HEK293 (cell line): ENCODE measurements around the gene COX7A2L.

ENCODE experiments used
- CTCF ChIA-PET: fragments of 350-600 bp; formaldehyde crosslinking; extraction: SDS; loops from one replicate; lab custom pipeline; 2021; ENCODE audit warnings: antibody characterized with exemption; lab: Yijun Ruan, JAX
- POLR2A ChIA-PET: fragments of 300-600 bp; formaldehyde crosslinking; extraction: SDS; loops from one replicate; lab custom pipeline; 2020; ENCODE audit warnings: antibody characterized with exemption, inconsistent platforms; lab: Yijun Ruan, JAX
- H3K27ac ChIP-seq: fragments of 200-500 bp; sonication (Bioruptor generic); 2 replicates; pipeline ENCODE4 v1.5.1; 2014; ENCODE audit warnings: low read depth, low read length, control low read depth, inconsistent platforms; ENCODE audit errors: extremely low read depth
- H3K36me3 ChIP-seq, 2 experiments: fragments of 200-500 bp in 1 of 2; sonication (Bioruptor generic) in 1 of 2; 1 replicate in 1 of 2; 2 replicates in 1 of 2; pipeline ENCODE4 v1.5.1; 2014 to 2017; ENCODE audit warnings: inconsistent platforms in 2 of 2, low read length in 2 of 2; ENCODE audit not compliant: control insufficient read depth in 2 of 2, insufficient read depth in 1 of 2
- H3K4me1 ChIP-seq: fragments of 200-500 bp; sonication (Bioruptor generic); 2 replicates; pipeline ENCODE4 v1.5.1; 2014; ENCODE audit warnings: mild to moderate bottlenecking, low read length, inconsistent platforms; ENCODE audit not compliant: control insufficient read depth, insufficient read depth
- H3K4me3 ChIP-seq: 2 replicates; pipeline ENCODE4 v1.5.1; 2011; ENCODE audit warnings: low read depth, mild to moderate bottlenecking, control low read depth, low read length, moderate library complexity
- H3K9me3 ChIP-seq: fragments of 200-500 bp; sonication (Bioruptor generic); 2 replicates; pipeline ENCODE4 v1.5.1; 2014; ENCODE audit warnings: low read depth, low read length, inconsistent platforms; ENCODE audit not compliant: control insufficient read depth, insufficient read depth
- MZF1 ChIP-seq: fragments of 450-650 bp; formaldehyde crosslinking; IDR thresholded peaks from 2 replicates; pipeline ENCODE4 v1.5.1; 2017; ENCODE audit warnings: missing biosample characterization, missing genetic modification characterization, borderline replicate concordance
- OSR2 ChIP-seq: fragments of 450-650 bp; formaldehyde crosslinking; IDR thresholded peaks from 2 replicates; pipeline ENCODE4 v1.5.1; 2016; ENCODE audit warnings: missing biosample characterization, missing genetic modification characterization
- ZBTB20 ChIP-seq: fragments of 450-650 bp; formaldehyde crosslinking; IDR thresholded peaks from 2 replicates; pipeline ENCODE4 v1.5.1; 2016; ENCODE audit warnings: missing biosample characterization, missing genetic modification characterization
- ZNF121 ChIP-seq: fragments of 450-650 bp; formaldehyde crosslinking; IDR thresholded peaks from 2 replicates; pipeline ENCODE4 v1.5.1; 2016; ENCODE audit warnings: missing biosample characterization, missing genetic modification characterization
- ZNF600 ChIP-seq: fragments of 450-650 bp; formaldehyde crosslinking; IDR thresholded peaks from 2 replicates; pipeline ENCODE4 v1.5.1; 2016; ENCODE audit warnings: missing biosample characterization, missing genetic modification characterization
- ZNF660 ChIP-seq: fragments of 450-650 bp; IDR thresholded peaks from 2 replicates; pipeline ENCODE4 v1.5.1; 2018; ENCODE audit warnings: missing biosample characterization, mild to moderate bottlenecking, missing genetic modification characterization
- ZSCAN16 ChIP-seq: fragments of 450-650 bp; formaldehyde crosslinking; IDR thresholded peaks from 2 replicates; pipeline ENCODE4 v1.5.1; 2016; ENCODE audit warnings: missing biosample characterization, missing genetic modification characterization
- TF ChIP-seq, protein P1 (sequence below): fragments of 450-650 bp; formaldehyde crosslinking; IDR thresholded peaks from 2 replicates; pipeline ENCODE4 v1.5.1; 2016; ENCODE audit warnings: missing biosample characterization, missing genetic modification characterization
- TF ChIP-seq, protein P2 (sequence below): fragments of 450-650 bp; formaldehyde crosslinking; IDR thresholded peaks from 2 replicates; pipeline ENCODE4 v1.5.1; 2016; ENCODE audit warnings: missing biosample characterization, missing genetic modification characterization
- TF ChIP-seq, protein P3 (sequence below): fragments of 450-650 bp; formaldehyde crosslinking; IDR thresholded peaks from 2 replicates; pipeline ENCODE4 v1.5.1; 2017; ENCODE audit warnings: missing biosample characterization, missing genetic modification characterization

Gene COX7A2L

DNA sequence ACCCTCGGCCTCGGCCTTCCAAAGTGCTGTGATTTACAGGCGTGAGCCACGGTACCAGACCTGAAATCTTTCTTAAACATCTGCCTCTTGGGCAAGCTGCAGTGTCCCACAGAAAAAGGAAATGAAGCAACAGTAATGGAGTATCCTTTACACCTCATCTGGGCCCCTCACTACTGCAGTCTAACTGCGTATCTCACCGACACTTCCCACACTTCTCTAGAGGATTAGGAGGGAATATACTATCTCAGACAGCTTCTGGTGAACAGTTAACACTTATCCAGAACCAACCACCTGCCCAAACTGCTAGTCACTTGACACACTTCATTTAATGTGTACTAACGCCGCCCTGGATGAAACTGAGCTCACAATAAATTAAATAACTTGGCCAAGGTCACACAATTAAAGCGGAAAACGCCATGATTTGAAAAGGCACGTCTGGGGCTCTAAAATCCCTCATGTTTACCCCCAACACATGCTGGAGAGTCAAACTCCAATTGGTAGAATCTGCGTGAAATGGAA, 993 bp downstream of the COX7A2L start:
- Histone ChIP-seq H3K4me1 (0 out of 2 replicates have a peak, but pooled peaks cover 5% of the 10 kb centered on the region), H3K9me3 (no peaks in the 10 kb centered on the region), H3K4me3 (peak overlapping the region; percentile 88), H3K36me3 (no peaks in the 10 kb centered on the region), H3K27ac (peak overlapping the region; percentile 40; the same call in 1 of the 2 replicates)
- CTCF ChIA-PET, result interaction anchor here (0.6 kb wide), 1 partner anchor 14 kb away, joined by 3 read pairs; no protein-coding TSS in a partner anchor
- TF ChIP-seq, protein P1, sequence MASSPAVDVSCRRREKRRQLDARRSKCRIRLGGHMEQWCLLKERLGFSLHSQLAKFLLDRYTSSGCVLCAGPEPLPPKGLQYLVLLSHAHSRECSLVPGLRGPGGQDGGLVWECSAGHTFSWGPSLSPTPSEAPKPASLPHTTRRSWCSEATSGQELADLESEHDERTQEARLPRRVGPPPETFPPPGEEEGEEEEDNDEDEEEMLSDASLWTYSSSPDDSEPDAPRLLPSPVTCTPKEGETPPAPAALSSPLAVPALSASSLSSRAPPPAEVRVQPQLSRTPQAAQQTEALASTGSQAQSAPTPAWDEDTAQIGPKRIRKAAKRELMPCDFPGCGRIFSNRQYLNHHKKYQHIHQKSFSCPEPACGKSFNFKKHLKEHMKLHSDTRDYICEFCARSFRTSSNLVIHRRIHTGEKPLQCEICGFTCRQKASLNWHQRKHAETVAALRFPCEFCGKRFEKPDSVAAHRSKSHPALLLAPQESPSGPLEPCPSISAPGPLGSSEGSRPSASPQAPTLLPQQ (tag by site-specific recombination), result peak; percentile 71; the same call in 1 of the 2 replicates
- TF ChIP-seq ZNF600 (0 out of 2 replicates have a peak, but pooled peaks have one; percentile 29), MZF1 (tag by site-specific recombination) (no peak), OSR2 (tag by site-specific recombination) (peak; percentile 42; the same call in 1 of the 2 replicates), ZSCAN16 (peak; percentile 67; the same call in 1 of the 2 replicates), ZBTB20 (tag by site-specific recombination) (peak; percentile 65)
- TF ChIP-seq, protein P2, sequence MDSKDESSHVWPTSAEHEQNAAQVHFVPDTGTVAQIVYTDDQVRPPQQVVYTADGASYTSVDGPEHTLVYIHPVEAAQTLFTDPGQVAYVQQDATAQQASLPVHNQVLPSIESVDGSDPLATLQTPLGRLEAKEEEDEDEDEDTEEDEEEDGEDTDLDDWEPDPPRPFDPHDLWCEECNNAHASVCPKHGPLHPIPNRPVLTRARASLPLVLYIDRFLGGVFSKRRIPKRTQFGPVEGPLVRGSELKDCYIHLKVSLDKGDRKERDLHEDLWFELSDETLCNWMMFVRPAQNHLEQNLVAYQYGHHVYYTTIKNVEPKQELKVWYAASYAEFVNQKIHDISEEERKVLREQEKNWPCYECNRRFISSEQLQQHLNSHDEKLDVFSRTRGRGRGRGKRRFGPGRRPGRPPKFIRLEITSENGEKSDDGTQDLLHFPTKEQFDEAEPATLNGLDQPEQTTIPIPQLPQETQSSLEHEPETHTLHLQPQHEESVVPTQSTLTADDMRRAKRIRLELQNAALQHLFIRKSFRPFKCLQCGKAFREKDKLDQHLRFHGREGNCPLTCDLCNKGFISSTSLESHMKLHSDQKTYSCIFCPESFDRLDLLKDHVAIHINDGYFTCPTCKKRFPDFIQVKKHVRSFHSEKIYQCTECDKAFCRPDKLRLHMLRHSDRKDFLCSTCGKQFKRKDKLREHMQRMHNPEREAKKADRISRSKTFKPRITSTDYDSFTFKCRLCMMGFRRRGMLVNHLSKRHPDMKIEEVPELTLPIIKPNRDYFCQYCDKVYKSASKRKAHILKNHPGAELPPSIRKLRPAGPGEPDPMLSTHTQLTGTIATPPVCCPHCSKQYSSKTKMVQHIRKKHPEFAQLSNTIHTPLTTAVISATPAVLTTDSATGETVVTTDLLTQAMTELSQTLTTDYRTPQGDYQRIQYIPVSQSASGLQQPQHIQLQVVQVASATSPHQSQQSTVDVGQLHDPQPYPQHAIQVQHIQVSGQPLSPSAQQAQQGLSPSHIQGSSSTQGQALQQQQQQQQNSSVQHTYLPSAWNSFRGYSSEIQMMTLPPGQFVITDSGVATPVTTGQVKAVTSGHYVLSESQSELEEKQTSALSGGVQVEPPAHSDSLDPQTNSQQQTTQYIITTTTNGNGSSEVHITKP, result peak; percentile 79
- TF ChIP-seq, protein P3, sequence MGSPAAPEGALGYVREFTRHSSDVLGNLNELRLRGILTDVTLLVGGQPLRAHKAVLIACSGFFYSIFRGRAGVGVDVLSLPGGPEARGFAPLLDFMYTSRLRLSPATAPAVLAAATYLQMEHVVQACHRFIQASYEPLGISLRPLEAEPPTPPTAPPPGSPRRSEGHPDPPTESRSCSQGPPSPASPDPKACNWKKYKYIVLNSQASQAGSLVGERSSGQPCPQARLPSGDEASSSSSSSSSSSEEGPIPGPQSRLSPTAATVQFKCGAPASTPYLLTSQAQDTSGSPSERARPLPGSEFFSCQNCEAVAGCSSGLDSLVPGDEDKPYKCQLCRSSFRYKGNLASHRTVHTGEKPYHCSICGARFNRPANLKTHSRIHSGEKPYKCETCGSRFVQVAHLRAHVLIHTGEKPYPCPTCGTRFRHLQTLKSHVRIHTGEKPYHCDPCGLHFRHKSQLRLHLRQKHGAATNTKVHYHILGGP (tag by site-specific recombination), result no peak
- POLR2A ChIA-PET, result no interaction called here

DNA sequence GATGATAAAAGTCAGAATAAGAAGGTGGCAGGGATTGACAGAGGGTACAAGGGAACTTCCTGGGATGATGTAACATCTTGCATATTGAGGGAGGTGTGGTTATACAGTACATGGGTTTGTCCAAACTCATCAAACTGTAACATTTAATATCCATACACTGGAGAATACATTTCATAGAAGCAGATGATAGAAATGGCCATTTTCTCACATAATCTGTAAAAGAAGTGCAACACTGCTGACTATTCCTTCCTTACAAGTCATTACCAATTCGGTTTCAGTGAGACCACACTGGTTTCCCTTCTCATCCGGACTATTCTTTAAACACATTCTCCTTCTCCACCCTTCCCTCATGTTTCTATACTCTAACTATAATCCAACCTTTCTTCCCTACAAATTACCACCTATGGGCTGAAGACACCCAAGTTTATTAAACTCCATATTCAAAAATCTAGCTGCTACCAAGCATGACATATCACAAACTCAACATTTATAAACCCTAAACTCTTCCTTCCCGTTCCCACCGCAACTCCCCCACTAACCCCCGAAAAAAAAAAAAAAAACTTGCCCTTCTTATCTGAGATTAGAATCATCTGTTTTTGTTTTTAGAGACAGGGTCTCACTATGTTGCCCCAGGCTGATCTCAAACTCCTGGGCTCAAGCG, 1.6 kb downstream of the COX7A2L start:
- Histone ChIP-seq H3K4me1 (0 out of 2 replicates have a peak, but pooled peaks cover 5% of the 10 kb centered on the region), H3K9me3 (no peaks in the 10 kb centered on the region)
- TF ChIP-seq, protein P2, result 0 out of 2 replicates have a peak, but pooled peaks have one; percentile 19
- TF ChIP-seq ZNF660 (tag by site-specific recombination) (no peak), ZNF121 (peak; percentile 91)
- TF ChIP-seq, all 188 proteins: peak for 2
- CTCF ChIA-PET, result no interaction called here
- POLR2A ChIA-PET, result interaction anchor here (0.6 kb wide), 1 partner anchor 441 kb away, joined by 3 read pairs; no protein-coding TSS in a partner anchor
- Histone ChIP-seq H3K27ac (peak overlapping the region; percentile 40; the same call in 1 of the 2 replicates), H3K36me3 (no peaks in the 10 kb centered on the region), H3K4me3 (peak overlapping the region; percentile 88)
